Iris pigment epithelial cell (primary cell): ENCODE measurements around the gene ALDH4A1.

Experiments
- DNase-seq: peaks from one replicate; pipeline ENCODE4 v3.0.0-alpha.2; 2011; ENCODE audit warnings: low read depth

The ALDH4A1 gene

DNA sequence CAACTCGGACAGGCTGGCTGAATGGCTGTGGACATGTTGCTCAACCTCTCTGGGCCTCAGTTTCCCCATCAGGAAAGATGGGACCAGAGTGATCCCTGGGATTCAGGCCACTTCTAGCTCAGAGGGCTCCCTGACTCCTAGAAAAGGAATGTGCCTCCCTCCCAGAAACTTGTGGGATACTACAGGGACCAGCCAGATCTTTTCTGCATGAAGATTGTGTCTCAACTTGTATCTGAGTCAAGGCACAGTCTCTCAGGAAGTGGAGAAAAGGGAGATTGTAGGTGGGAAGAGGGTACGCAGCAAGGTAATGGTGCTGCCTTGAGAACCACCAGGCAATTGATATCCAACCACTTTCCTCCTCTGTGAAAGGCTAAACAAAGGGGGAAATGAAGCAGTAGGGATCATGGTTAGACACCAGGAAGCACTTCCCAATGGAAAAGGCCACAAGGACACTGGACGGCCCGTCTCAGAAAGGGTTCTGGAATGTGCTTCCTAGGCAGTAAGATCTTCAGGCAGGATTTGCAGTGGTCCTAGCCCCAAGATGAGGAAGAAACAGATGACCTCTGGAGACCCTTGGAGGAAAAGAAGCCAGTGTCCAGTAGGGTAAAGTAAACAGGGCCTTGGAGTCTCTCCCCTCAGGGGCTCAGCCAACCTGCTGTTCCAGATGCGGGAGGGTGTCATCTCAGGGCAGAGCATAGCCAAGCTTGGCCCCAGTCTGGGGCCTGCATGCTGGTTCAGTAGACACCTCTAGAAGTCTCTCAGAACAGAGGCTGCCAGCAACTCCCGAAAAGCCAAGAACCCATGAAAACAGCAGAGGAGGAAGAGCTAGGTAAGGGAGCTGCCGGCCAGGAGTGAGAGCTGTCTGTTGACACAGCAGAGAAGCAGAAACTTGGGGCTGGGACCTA lies 37.3 kb upstream of the ALDH4A1 start:
- DNase-seq: no peak

DNA sequence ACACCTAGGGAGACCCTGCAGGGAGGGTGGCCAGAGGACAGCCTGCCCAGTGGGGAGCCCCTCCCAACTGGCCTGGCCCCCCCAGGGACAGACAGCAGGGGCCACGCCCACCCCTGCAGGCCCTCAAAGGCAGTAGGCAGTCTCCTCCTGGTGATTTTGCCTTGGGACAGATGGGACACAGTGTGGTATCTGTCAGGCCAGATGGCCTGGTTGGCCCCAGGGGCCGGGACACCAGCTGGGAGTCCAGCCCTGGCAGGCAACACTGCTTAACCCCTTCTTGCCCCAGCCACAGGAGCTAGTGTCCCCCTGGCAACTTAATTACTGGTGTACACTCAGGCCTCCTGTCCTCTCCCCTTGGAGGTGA lies 36.3 kb upstream of the ALDH4A1 start:
- DNase-seq: no peak

DNA sequence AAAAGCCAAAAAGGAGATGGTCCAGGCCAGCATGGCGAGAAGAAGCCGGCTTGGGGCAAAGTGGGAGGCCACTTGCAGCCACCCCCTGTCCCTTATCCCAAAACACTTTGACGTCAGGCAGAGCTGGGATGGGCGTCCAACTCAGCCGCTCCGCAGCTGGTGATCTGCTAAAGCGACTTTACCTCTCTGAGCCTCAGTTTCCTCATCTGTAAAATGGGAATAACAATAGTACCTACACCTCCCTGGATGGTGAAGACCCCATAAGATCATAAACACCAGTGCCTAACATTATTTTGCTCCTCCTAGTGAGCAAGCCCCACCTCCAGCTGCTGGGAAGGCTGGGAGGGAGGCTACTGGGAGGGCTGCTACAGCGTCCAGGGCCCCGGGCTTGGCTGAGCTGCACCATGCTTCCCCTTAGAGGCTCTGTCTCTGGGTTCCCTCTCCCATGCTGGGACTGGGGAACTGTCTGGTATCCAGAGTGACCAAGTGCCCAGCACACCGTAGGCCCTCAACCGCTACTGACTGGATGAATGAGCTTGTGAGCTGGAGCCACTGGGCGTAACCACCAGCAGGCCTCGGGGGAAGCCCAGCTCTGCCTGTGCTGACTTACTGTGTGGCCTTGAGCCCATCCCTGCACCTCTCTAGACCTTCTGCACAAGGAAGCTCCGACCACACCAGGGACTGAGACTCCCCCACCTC lies 35.8 kb upstream of the ALDH4A1 start:
- peak; percentile 32 for DNase-seq

DNA sequence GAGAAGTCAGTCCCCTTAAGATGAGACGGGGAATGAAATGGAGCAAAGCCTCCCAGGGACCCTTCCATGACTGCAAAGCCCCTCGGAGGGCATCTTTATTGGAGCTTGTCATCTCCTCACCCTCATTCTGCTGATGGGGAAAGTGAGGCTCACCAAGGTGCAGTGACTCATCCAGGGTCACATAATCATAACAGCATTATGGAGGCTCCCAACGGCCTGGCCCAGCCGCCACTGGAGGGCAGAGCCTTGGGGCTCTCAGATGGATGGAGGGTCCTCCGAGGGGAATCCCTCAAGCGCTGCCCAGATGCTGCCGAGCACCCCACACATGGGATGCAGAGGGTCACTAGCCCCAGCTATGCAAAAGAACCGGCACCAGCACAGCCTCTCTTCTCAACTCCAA lies 35.2 kb upstream of the ALDH4A1 start:
- DNase-seq: no peak

DNA sequence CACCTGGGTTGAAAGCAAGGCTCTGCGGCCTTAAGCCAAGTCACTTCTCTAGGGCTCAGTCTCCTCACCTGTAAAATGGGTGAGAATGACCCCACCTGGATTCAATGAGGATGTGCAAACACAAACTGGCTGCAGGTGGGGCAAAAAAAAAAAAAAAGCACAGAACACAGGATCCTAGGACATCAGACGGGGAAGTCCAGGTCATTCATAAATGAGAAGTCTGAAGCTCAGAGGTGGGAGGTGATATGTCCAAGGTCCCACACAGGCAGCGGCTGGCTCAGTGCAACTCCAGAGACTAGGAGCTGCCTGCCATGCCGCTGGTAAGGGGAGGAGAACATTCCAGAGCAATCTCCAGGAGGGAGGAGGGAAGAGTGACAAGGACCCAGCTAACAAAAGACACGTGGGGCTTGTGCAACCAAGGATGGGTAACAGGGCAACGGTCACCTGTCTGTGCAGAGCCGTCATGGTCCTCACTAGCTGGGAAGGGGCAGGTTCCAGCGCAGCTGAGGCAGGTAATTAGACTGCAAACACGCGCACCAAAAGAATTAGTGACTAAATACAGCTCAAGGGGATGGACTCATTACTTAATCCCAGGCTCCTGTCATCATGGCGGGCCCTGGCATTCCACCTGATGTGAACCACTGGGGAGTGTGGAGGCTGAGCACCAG lies 34.6 kb upstream of the ALDH4A1 start:
- no peak for DNase-seq

DNA sequence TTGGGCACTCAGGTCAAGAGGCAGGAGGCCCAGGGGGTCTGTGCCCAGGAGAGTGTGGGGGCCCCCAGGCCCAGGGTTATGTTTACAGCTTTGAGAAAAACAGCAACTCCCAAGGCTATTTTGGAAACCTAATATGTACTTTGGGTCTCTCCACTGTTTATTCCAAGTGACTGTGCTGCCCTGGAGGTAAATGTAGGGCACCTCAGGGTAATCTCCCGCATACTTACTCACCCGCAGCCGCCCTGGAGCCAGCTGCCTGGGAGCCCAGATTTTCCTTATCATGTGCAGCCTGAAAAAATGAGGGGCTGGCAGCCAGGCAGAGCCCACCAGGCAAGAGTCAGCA lies 34.1 kb upstream of the ALDH4A1 start:
- no peak for DNase-seq

DNA sequence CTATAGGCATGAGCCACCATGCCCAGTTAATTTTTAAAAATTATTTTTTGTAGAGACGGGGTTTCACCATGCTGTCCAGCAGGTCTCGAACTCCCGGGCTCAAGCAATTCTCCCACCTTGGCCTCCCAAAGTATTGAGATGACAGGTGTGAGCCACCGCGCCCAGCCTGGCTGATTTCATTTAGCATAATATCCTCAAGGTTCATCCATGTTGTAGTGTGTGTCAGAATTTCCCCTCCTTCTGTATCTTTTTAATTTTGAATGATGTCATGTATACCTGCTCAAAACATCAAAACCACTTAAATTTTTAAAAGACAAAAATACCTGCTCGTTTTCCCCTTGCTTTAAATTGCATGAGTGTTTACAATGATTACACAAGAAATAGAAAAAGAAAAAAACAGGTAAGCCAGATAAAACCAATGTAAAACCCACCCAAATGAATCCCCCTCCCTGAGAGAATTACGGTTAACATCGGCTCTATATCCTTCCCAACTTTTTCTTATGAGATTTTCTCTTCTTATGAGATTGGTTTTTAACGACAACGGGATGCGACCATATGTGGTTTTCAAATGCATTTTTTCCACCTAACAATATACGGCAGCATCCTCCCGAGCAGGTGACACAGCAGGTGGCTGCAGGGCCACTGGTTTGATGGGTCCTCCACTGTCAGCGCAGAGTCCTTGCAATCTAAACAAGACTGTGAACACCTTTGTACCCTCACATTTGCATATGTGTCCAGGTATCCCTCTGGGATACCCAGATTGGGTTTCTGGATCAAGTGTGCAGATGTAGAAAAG lies 32.0 kb upstream of the ALDH4A1 start:
- no peak for DNase-seq

DNA sequence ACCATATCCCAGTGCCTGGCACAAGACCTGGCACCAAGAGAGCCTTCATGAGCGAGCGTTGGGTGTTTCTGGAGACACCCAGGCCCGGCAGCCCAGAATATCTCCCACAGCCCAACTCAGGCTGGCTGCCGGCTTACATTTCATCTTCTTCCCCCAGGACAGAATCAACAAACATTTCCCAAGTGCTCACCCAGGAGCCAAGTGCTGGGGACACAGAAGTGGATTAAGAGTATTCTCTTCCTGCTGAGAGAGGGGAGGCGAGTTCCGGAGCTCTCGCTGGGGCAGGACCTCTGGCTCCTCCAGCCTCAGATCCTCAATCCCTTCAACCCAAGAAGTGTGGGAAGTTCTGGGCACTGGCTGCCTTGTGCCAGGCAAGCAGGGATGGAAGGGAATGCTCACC lies 30.5 kb upstream of the ALDH4A1 start:
- no peak for DNase-seq

DNA sequence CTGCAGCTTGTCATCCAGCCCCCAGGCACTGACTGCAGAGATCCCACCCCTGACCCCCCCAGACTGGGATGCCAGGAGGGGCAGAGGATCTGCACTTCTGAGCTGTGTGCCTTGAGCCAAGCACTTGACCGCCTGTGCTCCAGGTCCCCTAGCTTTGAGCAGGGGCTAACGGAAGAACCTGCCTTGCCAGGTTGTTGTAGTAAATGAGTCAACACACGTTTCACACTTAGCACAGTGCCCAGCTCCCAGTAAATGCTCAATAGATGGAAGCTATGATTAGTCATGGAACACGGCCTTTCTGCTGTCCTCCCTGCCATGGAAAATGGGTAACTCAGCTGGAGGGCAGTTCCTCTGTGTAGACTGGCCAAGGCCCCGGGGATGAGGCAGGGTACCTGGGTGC lies 30.0 kb upstream of the ALDH4A1 start:
- DNase-seq: peak; percentile 37

DNA sequence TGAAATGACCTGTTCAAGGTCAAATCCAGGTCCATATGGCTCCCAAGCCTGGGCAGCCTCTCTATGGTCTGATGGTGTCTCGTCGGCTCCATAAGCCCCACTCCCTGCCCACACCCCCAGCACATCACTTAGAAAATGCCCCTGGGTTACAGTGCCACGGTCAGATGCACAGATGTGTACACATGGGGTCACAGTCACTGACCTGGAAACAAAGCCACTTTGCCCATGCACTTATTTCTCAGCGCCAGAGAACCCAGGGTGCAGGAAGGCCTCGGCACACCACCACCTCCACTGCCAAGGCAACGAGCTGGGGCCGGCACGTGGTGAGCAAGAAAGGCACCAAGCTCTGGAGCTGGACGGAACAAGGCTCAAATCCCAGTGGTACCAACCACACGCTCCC lies 29.4 kb upstream of the ALDH4A1 start:
- DNase-seq: no peak

DNA sequence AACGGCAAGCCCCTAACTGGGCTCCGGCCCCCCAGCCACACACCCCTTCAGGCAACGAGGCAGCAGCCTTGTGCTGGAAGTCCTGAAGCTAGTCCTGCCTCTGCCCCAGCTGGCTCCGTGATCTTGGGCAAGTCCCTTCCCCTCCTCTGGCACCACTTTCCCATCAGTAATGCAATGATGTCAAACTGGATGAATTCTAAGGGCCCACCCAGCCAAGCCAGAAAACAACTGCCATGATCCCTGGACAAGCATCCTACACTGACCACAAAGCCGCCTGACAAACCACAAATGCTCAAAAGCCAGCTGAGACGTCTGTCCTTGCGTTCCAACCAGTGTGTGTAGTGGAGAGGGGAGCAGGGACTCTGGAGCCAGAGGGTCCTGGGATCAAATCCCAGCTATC lies 27.3 kb upstream of the ALDH4A1 start:
- peak; percentile 61 for DNase-seq

DNA sequence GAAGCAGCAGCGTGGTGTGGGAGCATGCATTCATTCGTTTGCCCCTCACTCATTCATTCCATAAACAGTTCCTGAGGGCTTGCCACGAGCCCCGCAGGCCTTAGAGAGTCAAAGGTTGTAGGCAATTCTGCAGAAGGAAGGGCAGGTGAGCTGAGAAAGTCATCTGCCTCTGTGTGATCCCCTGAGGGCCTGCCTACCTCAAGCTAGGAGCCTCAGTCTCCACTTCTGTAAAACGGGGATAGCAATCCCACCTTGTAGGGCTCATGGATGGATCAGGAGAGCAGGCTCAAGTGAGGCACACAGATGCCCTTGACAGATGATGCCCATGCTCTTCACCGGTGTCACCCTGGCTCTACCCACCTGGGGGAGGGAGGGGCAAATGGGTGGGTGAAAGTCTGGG lies 26.6 kb upstream of the ALDH4A1 start:
- no peak for DNase-seq

DNA sequence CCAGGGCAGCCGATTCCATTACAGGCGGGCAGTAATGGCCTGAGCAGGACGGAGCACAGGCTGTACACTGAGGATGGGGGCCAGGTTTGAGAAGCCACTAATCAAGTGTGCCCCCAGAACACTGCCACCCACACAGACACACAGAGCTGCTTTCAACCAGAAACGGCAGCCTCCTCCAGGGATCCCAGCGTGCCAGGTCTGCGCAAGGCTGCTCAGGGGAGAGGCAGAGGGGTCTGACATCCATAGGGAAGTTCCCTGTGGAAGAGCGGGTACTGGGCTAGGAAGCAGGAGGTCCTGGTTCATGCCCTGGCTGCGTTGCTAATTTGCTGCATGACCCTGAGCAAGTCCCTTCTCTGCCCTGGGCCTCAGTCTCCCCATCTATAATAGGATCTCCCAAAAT lies 26.1 kb upstream of the ALDH4A1 start:
- DNase-seq: no peak

DNA sequence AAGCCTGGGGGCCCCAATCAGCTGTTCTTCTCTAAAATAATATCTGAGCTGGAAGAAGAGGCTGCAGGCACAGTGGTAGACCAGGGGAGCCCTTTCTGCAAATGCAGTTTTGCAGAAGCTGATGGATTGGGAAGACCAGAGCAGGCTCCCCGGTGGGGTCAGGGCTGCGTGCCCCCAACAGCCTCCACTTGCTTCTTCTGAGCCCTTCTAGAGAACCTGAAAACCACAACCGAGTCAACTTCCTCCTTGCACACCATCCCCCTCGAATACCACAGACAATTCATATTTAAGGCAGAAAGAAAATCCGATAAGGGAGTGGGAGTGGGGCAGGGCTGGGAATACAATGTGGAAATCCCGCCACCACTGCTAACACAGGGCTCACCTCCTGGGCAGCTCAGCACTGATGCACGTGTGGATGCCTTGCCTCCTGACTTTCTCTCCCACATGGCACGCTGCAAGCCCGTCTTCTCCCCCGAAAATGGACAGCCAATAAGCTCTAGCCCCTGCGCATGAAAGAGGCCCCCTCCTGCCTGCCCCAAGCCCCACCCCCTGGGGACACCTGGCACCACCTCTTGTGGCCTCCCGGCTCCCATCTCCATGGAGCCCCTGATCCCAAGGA lies 25.4 kb upstream of the ALDH4A1 start:
- DNase-seq: peak; percentile 54

DNA sequence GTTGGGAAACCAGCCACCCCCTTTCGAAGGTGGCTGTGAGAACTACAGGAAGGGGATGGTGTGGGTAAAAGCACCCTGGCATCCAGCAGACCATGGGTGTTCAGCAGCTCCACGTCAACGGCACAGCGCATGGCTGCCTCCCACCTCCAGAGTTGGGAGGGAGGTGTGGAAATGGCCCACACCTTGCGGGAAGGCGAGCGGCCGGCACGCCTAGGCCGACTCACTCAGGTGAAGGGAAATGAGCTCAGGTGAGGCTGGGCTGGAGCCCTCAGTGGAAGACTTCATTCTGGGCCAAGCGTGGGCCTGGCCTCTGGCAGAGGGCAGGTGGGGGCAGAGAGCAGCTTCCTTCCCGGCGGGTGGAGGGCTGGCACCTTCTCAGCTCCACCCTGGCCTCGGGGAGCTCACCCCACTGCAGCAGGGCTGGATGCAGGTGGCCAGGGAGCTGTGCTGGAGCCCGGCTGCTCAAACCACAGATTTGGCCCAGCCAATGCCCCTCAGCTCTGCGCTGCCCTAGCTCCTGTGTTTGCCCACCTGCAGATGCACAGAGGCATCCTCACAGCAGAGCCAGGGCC lies 24.8 kb upstream of the ALDH4A1 start:
- no peak for DNase-seq

DNA sequence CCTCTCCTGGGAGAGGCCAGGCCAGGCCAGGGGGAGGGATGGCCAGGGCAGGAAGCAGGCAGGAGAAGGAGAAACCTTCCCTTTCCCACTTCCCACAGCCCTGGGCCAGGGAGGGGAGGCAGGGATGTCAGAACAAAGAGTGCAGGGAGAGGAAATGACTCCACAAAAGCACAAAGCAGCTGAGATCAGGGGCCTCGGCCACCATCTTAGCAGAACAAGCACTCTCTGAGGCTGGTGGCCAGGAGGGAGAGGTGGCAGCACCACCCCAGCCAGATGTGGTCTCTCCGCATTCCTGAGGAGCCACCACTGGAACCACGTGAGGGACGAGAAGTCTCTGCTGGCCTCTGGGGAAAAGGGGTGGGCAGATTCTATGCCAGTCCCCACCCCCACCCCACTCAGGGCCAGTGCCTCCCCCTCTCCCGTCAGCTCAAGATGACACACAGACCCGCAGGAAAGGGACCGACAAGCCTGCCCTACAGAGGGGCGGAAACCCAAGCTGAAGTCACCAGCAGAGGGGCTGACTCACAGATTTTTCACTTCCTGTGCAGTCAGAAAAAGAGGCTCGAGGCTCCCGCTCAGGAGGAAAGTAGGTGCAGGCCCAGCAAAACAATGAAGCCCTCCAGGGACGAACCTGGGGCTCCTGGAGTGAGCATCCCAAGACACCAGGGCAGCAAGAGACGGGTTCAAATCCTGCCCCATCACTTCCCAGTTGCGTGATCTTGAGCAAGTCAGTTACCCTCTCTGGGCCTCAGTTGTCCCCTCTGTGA lies 24.1 kb upstream of the ALDH4A1 start:
- DNase-seq: peak; percentile 88

DNA sequence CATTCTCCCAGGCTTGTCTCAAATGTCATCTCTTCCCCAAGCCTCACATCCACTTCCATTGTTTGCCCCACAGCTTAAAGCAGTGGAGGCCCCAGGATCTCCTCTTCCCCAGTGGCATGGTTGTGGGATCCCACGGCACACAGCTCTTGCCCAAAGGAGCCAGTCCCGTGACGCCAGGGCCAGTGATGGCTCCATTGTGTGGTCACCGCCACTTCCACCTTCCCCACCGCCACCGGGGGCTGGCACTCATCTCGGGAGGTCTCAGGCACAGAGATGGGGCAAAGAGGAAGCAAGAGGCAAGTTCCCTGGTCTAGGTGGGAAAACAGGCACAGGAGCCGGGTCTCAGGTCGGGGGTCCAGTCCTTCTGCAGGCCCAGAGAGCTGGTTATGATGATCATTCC lies 22.9 kb upstream of the ALDH4A1 start:
- no peak for DNase-seq

DNA sequence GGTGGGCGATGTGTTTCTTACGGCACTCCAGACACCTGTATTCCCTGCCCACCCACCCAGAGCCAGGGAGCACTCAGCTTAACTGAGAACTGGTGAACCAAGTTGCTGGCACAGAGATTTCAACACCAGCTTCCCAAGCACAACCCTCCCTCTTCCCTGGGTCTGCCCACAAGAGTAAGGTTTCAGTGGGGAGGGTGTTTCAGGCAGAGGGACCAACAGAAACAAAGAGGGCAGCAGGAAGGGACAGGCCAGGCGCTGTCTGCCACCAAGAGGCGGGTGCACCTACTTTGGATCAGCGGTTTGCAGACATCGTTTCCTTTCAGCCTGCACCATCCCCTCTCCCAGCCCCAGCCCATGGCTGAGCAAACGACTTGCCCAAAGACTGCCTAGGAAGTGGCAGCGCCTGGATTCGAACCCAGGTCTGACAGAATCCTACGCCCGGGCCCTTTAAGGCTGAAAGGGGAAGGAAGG lies 21.9 kb upstream of the ALDH4A1 start:
- DNase-seq: no peak

DNA sequence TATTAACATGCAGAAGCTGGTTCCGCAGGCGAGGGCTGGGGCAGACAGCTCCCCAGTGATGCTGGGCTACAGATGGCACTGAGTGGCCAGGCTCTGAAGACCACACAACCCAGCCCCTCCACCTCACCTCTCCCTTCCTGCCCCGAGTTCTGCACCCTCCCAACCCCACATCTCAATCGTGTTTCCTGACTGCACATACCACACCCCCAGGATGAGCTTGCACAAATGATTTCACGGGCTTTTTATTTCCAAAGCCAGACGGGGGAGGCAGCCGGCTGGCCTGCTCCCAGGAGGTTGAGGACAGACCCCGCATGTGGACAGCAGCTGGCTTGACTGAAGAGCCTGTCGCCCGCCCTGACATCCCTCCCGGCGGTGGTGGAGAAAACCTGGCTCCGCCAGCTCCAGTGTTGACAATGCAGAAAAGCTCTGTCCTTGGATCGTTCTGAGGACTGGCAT lies 21.4 kb upstream of the ALDH4A1 start:
- DNase-seq: no peak
